ENCODE measurements around the gene KIF6.

KIF6 gene

DNA sequence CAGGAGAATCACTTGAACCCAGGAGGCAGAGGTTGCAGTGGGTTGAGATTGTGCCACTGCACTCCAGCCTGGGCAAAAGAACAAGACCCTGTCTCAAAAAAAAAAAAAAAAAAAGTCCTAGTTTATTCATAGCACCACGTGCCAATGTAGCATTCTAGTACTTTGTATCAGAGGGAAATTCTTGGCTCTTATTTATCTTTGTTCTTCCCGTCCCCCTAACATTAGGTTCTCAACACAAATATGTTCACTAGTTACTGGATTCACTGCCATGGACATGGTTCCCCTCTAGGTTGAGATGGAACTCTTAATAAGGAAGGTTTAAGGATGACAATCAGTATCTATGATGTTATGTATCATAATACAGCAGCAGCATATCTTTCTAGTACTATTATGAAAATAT, 178.5 kb downstream of the KIF6 start:
- Histone ChIP-seq H3K9me3 (ENCODE audit: low read length) (no peaks in the 10 kb centered on the region), H3K4me1 (ENCODE audit: insufficient read depth, low read length, severe bottlenecking) (no peaks in the 10 kb centered on the region), H3K9ac (ENCODE audit: low read length) (no peak overlapping the region), H3F3A (ENCODE audit: insufficient read depth, low read length) (no peaks in the 10 kb centered on the region), H3K9me2 (ENCODE audit: low read depth, low read length) (no peaks in the 10 kb centered on the region), H3K27me3 (ENCODE audit: insufficient read depth, low read length) (no peaks in the 10 kb centered on the region), H3K27ac (ENCODE audit: low read depth, low read length, poor library complexity, severe bottlenecking) (no peak overlapping the region), H4K20me1 (ENCODE audit: insufficient read depth, low read length) (no peaks in the 10 kb centered on the region), H3K4me2 (ENCODE audit: low read length) (no peak overlapping the region), H3K79me2 (ENCODE audit: insufficient read depth, low read length) (no peaks in the 10 kb centered on the region), H3K4me3 (ENCODE audit: low read depth, low read length, poor library complexity, severe bottlenecking) (no peak overlapping the region), H2AFZ (ENCODE audit: low read length) (no peak overlapping the region), H3K36me3 (ENCODE audit: insufficient read depth, low read length) (no peaks in the 10 kb centered on the region)
- TF ChIP-seq, protein P1, sequence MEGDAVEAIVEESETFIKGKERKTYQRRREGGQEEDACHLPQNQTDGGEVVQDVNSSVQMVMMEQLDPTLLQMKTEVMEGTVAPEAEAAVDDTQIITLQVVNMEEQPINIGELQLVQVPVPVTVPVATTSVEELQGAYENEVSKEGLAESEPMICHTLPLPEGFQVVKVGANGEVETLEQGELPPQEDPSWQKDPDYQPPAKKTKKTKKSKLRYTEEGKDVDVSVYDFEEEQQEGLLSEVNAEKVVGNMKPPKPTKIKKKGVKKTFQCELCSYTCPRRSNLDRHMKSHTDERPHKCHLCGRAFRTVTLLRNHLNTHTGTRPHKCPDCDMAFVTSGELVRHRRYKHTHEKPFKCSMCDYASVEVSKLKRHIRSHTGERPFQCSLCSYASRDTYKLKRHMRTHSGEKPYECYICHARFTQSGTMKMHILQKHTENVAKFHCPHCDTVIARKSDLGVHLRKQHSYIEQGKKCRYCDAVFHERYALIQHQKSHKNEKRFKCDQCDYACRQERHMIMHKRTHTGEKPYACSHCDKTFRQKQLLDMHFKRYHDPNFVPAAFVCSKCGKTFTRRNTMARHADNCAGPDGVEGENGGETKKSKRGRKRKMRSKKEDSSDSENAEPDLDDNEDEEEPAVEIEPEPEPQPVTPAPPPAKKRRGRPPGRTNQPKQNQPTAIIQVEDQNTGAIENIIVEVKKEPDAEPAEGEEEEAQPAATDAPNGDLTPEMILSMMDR (IDR thresholded peaks at IDR 0.05; ENCODE audit: low read length), result no peak
- TF ChIP-seq EZH2 (IDR thresholded peaks at IDR 0.05; ENCODE audit: borderline replicate concordance, low read length), result no peak

DNA sequence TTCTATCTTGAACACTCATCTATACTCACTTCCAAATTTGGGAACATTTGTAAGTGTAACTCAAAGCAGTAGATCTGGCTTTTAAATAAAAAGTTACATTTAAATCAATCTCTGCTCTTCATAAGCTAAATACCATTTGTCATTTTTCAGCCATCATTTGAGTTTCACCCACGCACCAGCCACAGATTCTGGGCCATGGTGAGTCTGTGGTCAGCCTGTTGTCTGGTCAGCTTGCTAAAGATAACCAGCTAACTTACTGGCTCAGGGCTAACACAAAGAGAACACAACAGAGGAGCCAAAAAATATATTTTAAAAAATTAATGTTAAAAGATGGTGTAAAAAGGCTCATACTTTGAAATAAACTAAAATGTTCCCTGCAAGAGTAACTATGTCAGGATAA, 181.3 kb downstream of the KIF6 start:
- Histone ChIP-seq H3K9ac (ENCODE audit: low read length) (no peak overlapping the region), H3K4me2 (ENCODE audit: low read length) (no peak overlapping the region), H3K36me3 (ENCODE audit: insufficient read depth, low read length) (no peaks in the 10 kb centered on the region), H3K27me3 (ENCODE audit: insufficient read depth, low read length) (no peaks in the 10 kb centered on the region), H3K9me2 (ENCODE audit: low read depth, low read length) (no peaks in the 10 kb centered on the region), H3K9me3 (ENCODE audit: low read length) (no peaks in the 10 kb centered on the region), H4K20me1 (ENCODE audit: insufficient read depth, low read length) (no peaks in the 10 kb centered on the region), H3K4me3 (ENCODE audit: low read depth, low read length, poor library complexity, severe bottlenecking) (no peak overlapping the region), H3K27ac (ENCODE audit: low read depth, low read length, poor library complexity, severe bottlenecking) (no peak overlapping the region), H3K79me2 (ENCODE audit: insufficient read depth, low read length) (no peaks in the 10 kb centered on the region), H3K4me1 (ENCODE audit: insufficient read depth, low read length, severe bottlenecking) (no peaks in the 10 kb centered on the region), H3F3A (ENCODE audit: insufficient read depth, low read length) (no peaks in the 10 kb centered on the region), H2AFZ (ENCODE audit: low read length) (no peak overlapping the region)
- TF ChIP-seq, protein P1 (IDR thresholded peaks at IDR 0.05; ENCODE audit: low read length), result no peak
- TF ChIP-seq EZH2 (IDR thresholded peaks at IDR 0.05; ENCODE audit: borderline replicate concordance, low read length), result no peak

DNA sequence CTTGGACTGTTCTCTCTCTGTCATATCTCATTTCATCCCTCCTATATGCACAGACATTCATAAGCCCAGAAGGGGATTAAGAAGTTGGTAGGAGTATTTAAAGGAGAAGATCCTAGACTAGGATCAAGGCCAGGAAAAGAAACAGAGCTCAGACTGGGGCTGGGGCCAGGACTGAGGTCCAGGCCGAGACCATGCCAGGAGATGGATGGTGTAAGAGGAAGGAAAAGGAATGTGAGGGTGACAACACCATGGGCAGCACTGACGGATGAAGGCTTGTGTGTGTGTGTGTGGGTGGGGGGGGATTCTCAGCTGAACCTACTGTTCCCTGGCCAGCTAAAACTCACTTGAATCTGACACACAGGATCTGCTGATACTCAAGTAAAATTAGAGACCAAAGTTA, 182.1 kb downstream of the KIF6 start:
- no peak overlapping the region for H3K4me3 ChIP-seq (ENCODE audit: low read depth, low read length, poor library complexity, severe bottlenecking)
- no peaks in the 10 kb centered on the region for H3K27me3 ChIP-seq (ENCODE audit: insufficient read depth, low read length)
- H3K4me1 ChIP-seq (ENCODE audit: insufficient read depth, low read length, severe bottlenecking), result no peaks in the 10 kb centered on the region
- no peak overlapping the region for H3K4me2 ChIP-seq (ENCODE audit: low read length)
- H3K9ac ChIP-seq (ENCODE audit: low read length), result no peak overlapping the region
- TF ChIP-seq, protein P1 (IDR thresholded peaks at IDR 0.05; ENCODE audit: low read length), result no peak
- TF ChIP-seq EZH2 (IDR thresholded peaks at IDR 0.05; ENCODE audit: borderline replicate concordance, low read length), result no peak
- H2AFZ ChIP-seq (ENCODE audit: low read length), result no peak overlapping the region
- H3K9me3 ChIP-seq (ENCODE audit: low read length), result no peaks in the 10 kb centered on the region
- H3K36me3 ChIP-seq (ENCODE audit: insufficient read depth, low read length), result no peaks in the 10 kb centered on the region
- H4K20me1 ChIP-seq (ENCODE audit: insufficient read depth, low read length), result no peaks in the 10 kb centered on the region
- no peaks in the 10 kb centered on the region for H3K9me2 ChIP-seq (ENCODE audit: low read depth, low read length)
- H3K27ac ChIP-seq (ENCODE audit: low read depth, low read length, poor library complexity, severe bottlenecking), result no peak overlapping the region
- no peaks in the 10 kb centered on the region for H3F3A ChIP-seq (ENCODE audit: insufficient read depth, low read length)
- H3K79me2 ChIP-seq (ENCODE audit: insufficient read depth, low read length), result no peaks in the 10 kb centered on the region

Data from OCI-LY1 (cell line).